NT2/D1 (cell line): ENCODE results near the gene KATNAL1.

Source experiments
- SUZ12 ChIP-seq: IDR thresholded peaks from 2 replicates; pipeline ENCODE4 v1.6.1; 2011; ENCODE audit not compliant: insufficient read length, insufficient read depth; ENCODE audit errors: extremely low read depth
- ZNF274 ChIP-seq: IDR thresholded peaks from 2 replicates; pipeline ENCODE4 v1.6.1; 2011; ENCODE audit warnings: mild to moderate bottlenecking, low read depth, low read length

- TF ChIP-seq SUZ12 (no peak), ZNF274 (no peak)
Measured at GRCh38 chr13:30314562-30314961, 7.2 kb upstream of the KATNAL1 start.
